ENCODE results near the gene SMAGP.
"Not testable (repeated sequence)": the region's sequence is repeated elsewhere in the genome, so short reads cannot be mapped to it uniquely, and the experiment has no call there.

GRCh38 chr12:51291603-51292513 is 21.6 kb upstream of the SMAGP start:
- TF ChIP-seq EP300, CTCF (IDR thresholded peaks at IDR 0.05): not testable (repeated sequence)

All from tibial nerve (tissue), 4 donors.